K562 treated with DMSO at 1 percent for 48 hours (cell line): Measurements from ENCODE around the gene SLC38A9. TPM values are rescaled to one million over a fixed set of nuclear protein-coding genes. Genes with fewer than 3 reads are reported as not detected.

Experiments used
- total RNA-seq: library from RNA; unstranded; fragments of 300-600 nt; gene quantifications from 2 replicates; pipeline ENCODE4 v1.2.3, GENCODE V29; 2022; ENCODE audit warnings: low replicate concordance; ENCODE audit errors: extremely low read depth

Gene SLC38A9, protein sequence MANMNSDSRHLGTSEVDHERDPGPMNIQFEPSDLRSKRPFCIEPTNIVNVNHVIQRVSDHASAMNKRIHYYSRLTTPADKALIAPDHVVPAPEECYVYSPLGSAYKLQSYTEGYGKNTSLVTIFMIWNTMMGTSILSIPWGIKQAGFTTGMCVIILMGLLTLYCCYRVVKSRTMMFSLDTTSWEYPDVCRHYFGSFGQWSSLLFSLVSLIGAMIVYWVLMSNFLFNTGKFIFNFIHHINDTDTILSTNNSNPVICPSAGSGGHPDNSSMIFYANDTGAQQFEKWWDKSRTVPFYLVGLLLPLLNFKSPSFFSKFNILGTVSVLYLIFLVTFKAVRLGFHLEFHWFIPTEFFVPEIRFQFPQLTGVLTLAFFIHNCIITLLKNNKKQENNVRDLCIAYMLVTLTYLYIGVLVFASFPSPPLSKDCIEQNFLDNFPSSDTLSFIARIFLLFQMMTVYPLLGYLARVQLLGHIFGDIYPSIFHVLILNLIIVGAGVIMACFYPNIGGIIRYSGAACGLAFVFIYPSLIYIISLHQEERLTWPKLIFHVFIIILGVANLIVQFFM
- not detected in 2 replicates for total RNA-seq

DNA sequence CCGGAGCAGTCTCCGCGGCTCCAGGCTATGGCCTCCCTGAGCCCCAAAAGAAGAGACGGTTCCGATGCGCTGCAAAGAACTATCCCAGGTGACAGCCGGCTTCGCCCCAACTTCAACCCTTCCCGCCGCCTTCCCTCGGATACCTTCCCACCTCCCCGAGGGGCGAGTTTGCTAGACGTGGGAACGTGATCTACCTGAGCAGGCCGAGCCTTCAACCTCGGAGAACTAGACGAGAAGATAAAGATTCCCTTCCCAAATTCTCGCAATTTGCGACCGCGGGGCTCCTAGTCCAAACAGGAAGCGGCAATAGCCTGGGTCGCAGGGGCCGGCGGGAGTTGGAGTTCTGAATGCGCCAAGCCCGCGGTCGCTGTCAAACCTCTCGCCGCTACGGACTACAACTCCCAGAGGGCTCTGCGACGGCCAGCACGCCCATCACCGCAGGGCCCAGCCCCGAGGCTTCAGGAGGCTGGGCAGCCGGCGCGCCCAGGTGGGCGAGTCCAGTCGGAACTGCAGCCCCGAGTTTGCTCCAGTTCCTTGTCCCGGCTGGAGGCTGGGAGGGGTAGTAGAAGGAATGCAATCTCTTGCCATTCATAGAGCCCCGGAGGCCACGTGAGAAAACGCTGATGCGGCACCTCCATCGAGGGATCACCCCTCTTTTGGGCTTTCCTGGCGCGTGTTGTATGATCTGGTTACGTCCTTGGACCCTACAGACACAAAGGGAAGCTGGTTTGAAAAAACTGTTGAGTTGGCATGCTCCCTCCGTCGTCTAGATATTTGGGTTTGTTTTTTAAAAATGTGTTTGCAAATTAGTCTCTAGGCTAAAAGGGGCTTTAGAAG lies at the start of gene SLC38A9:
Gene SLC38A9, minus strand, starts transcription at position 302 of the 837 bp plus-strand sequence. CDS start 14,366 bp downstream, outside the sequence.

DNA sequence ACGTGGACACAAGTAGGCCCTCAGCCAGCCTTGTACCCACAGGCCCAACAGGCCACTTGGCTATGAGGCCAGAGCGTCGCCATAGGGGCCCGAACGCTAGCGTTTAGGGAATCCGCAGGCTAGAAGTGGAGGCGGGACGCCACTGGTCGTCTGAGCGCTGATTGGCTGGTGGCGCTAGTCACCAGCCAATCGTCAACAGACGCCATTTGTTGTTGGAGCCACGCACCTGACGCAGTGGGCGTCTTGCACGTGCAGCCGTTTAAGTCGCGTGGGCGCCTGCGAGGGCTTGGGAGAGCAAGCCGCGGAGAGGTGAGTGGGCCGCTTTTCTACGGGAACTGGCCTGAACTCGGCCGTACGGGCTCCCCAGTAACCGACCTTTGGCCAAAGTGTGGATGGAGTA lies 25.7 kb upstream of the SLC38A9 start, which contains the start of gene DDX4:
Gene DDX4, plus strand, starts transcription at position 269 of the 400 bp plus-strand sequence. CDS start 903 bp downstream, outside the sequence.

Other genes with a start within 250 kb of the SLC38A9 start
- gene PLPP1, start 177.4 kb downstream of the SLC38A9 start, total RNA-seq = not detected in 2 replicates
- gene DDX4, start 25.7 kb upstream of the SLC38A9 start, total RNA-seq = not detected in 2 replicates
- gene IL31RA, start 139.0 kb upstream of the SLC38A9 start, total RNA-seq = not detected in 2 replicates